NT2/D1 (cell line): Measurements from ENCODE around the gene PLCXD1.
"Not testable (repeated sequence)": the region's sequence is repeated elsewhere in the genome, so short reads cannot be mapped to it uniquely, and the experiment has no call there.

Experiments used
- DNase-seq: peaks from one replicate; pipeline ENCODE4 v3.0.0-alpha.2; 2011; ENCODE audit warnings: low read depth, low spot score
- H3K27me3 ChIP-seq: 2 replicates; pipeline ENCODE4 v1.6.0; 2011; ENCODE audit warnings: mild to moderate bottlenecking; ENCODE audit not compliant: insufficient read length, insufficient read depth
- H3K36me3 ChIP-seq: 2 replicates; pipeline ENCODE4 v1.6.1; 2011; ENCODE audit warnings: mild to moderate bottlenecking, low read length, mixed read lengths; ENCODE audit not compliant: insufficient read depth, insufficient read length
- H3K4me1 ChIP-seq: 2 replicates; pipeline ENCODE4 v1.5.1; 2011; ENCODE audit not compliant: insufficient read depth, insufficient read length
- H3K4me3 ChIP-seq: 2 replicates; pipeline ENCODE4 v1.5.1; 2011; ENCODE audit warnings: low read depth; ENCODE audit not compliant: insufficient read length
- H3K9ac ChIP-seq: 2 replicates; pipeline ENCODE4 v1.6.0; 2011; ENCODE audit warnings: low read depth; ENCODE audit not compliant: insufficient read length
- H3K9me3 ChIP-seq: 2 replicates; pipeline ENCODE4 v1.5.1; 2011; ENCODE audit warnings: mild to moderate bottlenecking, low read length; ENCODE audit not compliant: insufficient read depth
- SUZ12 ChIP-seq: IDR thresholded peaks from 2 replicates; pipeline ENCODE4 v1.6.1; 2011; ENCODE audit not compliant: insufficient read length, insufficient read depth; ENCODE audit errors: extremely low read depth
- YY1 ChIP-seq: IDR thresholded peaks from 2 replicates; pipeline ENCODE4 v1.6.1; 2011; ENCODE audit not compliant: insufficient read length, insufficient read depth
- ZNF274 ChIP-seq: IDR thresholded peaks from 2 replicates; pipeline ENCODE4 v1.6.1; 2011; ENCODE audit warnings: mild to moderate bottlenecking, low read depth, low read length

Gene PLCXD1

DNA sequence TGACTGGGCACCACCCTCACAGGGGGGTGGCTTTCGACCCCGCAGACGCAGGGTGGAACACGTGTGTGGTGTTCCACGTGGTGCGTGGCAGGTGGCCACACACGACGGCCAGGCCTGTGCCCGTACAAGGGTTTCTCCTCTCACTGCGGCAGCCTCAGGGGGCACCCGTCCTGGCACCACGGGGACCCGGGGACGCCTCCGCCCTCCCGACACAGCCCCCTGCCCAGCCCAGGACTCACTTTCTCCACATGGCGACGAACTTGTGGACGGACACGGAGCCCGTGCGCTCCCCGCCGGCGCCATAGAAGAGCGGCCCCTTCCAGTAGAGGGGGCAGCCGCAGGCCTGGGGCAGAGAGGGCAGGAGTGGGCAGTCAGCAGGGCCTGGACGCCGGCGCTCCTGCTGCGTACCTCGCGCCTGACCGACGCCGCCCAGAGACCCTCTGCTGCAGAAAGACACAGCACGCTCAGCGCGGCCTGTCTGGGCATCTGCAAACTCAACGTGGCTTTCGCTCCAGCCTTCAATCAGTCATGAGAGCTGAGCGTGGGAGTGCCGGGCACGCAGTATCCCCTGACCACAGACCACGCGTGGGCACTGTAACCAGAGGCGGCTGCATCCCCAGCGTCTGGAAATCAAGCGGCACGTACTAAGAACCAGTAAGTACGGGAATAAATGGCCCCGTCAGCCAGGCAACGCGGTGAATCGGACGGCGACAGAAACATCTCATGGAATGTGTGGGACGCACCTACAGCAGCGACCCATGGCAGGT, 66.4 kb downstream of the PLCXD1 start:
- Histone ChIP-seq H3K4me3 (no peak overlapping the region), H3K4me1 (peaks cover 3% of the 10 kb centered on the region), H3K27me3 (no peaks in the 10 kb centered on the region), H3K9ac (no peak overlapping the region), H3K9me3 (no peaks in the 10 kb centered on the region), H3K36me3 (peaks cover 38% of the 10 kb centered on the region)
- TF ChIP-seq SUZ12 (no peak), ZNF274 (no peak), YY1 (no peak)
- DNase-seq = no peak

DNA sequence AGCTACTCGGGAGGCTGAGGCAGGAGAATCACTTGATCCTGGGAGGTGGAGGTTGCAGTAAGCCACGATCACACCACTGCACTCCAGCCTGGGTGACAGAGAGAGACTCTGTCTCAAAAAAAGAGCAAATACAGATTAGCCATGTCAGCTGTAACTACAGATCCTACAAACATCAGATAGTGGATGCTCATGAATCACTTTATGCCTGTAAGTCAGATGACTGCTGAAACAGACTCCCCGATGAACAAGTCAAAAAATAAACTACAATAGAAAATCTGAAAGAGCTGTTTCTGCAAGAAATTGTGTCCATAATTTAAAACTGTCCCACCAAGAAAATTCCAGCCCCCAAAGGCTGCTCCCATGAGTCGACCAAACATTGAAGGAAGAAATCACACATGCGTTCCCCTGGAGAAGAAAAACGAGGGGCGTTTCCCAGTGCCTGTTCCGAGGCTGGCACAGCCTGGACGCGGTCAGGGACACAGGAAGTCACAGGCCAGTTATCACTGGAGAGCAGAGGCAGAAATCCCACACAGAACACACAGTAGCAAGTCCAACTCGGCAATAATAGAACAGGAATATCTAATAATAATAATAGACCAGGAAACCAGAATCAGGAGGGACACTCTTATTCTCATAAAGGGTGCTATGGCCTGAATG, 67.4 kb downstream of the PLCXD1 start:
- Histone ChIP-seq H3K9me3 (no peaks in the 10 kb centered on the region), H3K4me1 (peaks cover 3% of the 10 kb centered on the region), H3K9ac (no peak overlapping the region), H3K36me3 (peaks cover 41% of the 10 kb centered on the region), H3K27me3 (no peaks in the 10 kb centered on the region), H3K4me3 (no peak overlapping the region)
- DNase-seq = no peak
- no peak for TF ChIP-seq SUZ12
- no peak for TF ChIP-seq YY1

DNA sequence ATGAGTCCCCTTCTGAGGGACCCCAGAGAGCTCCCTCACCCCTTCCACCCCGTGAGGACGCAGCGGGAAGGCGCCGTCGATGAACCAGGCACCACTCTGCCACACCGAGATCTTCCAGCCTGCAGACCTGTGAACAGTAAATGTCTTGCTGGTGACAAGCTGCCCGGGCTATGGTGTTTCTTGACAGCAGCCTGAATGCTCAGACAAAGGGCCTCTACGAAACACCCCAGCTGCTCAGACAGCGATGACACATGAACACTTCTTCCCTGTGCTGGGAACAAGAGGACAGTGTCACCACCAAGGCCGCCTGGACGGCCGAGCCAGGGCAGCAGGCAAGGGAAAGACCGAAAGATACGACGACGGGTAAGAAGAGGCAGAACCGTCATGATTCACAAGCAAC, 68.0 kb downstream of the PLCXD1 start:
- Histone ChIP-seq H3K36me3 (peaks cover 39% of the 10 kb centered on the region), H3K9me3 (no peaks in the 10 kb centered on the region), H3K9ac (no peak overlapping the region), H3K4me1 (peaks cover 3% of the 10 kb centered on the region), H3K4me3 (no peak overlapping the region), H3K27me3 (no peaks in the 10 kb centered on the region)
- TF ChIP-seq YY1 = no peak
- TF ChIP-seq SUZ12 = no peak
- no peak for TF ChIP-seq ZNF274
- DNase-seq = no peak

DNA sequence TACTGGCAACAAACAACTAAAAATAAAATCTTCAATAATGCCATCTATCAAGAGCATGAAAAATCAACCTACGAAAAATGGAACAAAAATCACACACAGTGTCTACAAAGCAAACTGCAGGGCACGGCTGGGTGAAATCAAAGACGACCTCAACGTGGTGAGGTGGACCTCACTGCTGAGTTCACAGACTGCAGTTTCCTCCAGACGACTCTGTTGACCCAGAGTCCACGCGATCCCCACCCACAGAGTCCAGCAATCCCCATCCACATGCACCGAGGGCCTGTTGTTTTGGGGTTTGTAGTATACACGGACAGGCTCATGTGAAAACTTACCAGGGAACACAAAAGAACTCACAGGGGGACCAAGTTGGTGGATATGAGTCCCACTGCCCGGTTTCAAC, 68.5 kb downstream of the PLCXD1 start:
- Histone ChIP-seq H3K27me3 (no peaks in the 10 kb centered on the region), H3K9ac (no peak overlapping the region), H3K4me1 (peaks cover 3% of the 10 kb centered on the region), H3K4me3 (no peak overlapping the region), H3K36me3 (peaks cover 35% of the 10 kb centered on the region), H3K9me3 (no peaks in the 10 kb centered on the region)
- no peak for DNase-seq
- TF ChIP-seq ZNF274 (no peak), YY1 (no peak), SUZ12 (no peak)

DNA sequence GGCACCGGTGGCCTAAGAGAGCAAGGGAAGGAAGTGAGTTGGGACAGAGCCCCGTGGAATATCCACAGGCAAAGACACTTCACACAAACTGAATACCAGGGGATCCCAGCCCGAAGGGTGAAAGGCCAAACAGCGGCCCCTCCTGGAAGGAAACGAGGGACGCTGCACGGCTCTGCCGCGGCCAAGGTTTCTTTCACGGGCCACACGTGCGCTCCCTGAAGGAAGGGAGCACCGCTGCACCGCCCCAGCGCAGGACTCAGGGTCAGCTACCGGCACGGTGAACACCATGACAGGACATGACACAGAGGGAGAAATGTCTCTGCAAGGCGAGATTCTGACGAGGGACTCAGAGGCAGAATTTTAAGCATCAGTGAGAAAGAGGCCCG, 69.0 kb downstream of the PLCXD1 start:
- no peaks in the 10 kb centered on the region for H3K27me3 ChIP-seq
- H3K4me1 ChIP-seq = peaks cover 3% of the 10 kb centered on the region

DNA sequence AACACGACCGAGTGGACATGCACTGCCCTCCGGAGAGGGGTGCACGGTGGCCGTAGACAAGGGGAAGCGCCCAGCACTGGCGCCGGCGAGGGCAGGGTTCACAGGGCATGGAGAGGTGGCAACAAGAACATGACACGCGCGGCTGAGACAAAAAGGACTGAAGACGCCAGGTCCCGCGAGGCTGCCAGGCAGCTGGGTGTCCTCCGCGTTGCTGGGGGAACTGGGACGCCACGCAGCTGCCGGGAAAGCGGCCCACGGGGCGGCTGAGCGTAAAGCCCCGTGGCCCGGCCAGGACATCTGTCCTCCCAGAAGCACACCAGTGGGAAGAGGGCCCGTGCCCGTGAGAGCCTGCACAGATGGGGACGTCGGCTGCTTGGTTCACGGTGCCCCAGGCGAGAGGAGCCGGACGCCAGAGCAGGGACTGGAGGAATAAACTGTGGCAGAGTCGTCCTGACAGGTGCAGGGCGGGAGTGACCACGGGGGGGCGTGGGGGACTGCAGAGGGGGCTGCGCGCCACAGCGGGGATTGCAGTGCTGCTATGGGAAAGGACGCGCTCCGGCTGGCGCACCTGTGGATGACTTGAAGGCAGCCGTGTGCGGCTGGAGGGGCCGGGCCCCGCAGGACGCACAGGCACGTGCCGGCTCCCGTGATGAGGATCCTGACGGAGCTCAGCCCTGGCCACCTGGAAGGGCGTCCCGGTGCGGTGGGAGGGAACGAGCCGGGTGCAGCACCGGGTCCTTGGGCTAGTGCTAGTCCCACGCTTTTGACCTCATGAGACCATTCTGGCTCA, 69.5 kb downstream of the PLCXD1 start:
- Histone ChIP-seq H3K27me3 (no peaks in the 10 kb centered on the region), H3K4me3 (no peak overlapping the region), H3K36me3 (peaks cover 33% of the 10 kb centered on the region), H3K4me1 (peaks cover 3% of the 10 kb centered on the region), H3K9ac (no peak overlapping the region), H3K9me3 (no peaks in the 10 kb centered on the region)
- TF ChIP-seq YY1 (no peak), ZNF274 (no peak), SUZ12 (no peak)
- no peak for DNase-seq

More for the DNA sequence above, 69.0 kb downstream of the PLCXD1 start:
- H3K4me3 ChIP-seq = no peak overlapping the region
- no peak for TF ChIP-seq SUZ12
- TF ChIP-seq YY1 = no peak
- TF ChIP-seq ZNF274 = no peak
- DNase-seq = no peak
- no peak overlapping the region for H3K9ac ChIP-seq
- peaks cover 35% of the 10 kb centered on the region for H3K36me3 ChIP-seq
- no peaks in the 10 kb centered on the region for H3K9me3 ChIP-seq

DNA sequence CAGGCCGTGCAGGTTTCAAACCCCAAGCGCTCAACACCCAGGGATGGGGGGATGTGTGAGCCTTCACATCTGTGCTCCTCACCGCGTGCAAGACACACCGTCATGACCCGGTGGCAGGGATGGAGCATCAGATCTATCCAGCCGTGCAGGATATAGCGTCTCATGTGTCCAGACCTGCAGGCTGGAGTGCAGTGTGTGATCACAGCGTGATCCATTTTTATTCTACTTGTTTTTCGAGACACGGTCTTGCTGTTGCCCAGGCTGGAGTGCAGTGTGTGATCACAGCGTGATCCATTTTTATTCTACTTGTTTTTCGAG, 70.1 kb downstream of the PLCXD1 start:
- peaks cover 33% of the 10 kb centered on the region for H3K36me3 ChIP-seq
- not testable (repeated sequence) for DNase-seq, H3K9me3 ChIP-seq

More for the DNA sequence above, 70.1 kb downstream of the PLCXD1 start:
- H3K27me3 ChIP-seq, H3K4me3 ChIP-seq, H3K9ac ChIP-seq, H3K4me1 ChIP-seq: not testable (repeated sequence)
